Gastroesophageal sphincter (tissue), 3 donors: Measurements from ENCODE around the gene PRICKLE4.

Source experiments
- CTCF ChIP-seq, 4 experiments: fragments of 200-600 bp in 2 of 4; fragments of 450-650 bp in 2 of 4; sonication (generic) in 1 of 4; IDR thresholded peaks; one replicate each; pipeline ENCODE4 v1.5.1; 2017 to 2019; ENCODE audit warnings: antibody characterized with exemption in 4 of 4, mild to moderate bottlenecking in 2 of 4, moderate library complexity in 2 of 4
- EP300 ChIP-seq: sonication (generic); formaldehyde crosslinking; IDR thresholded peaks from one replicate; pipeline ENCODE4 v1.6.1; 2017; ENCODE audit warnings: antibody characterized with exemption, mild to moderate bottlenecking
- POLR2A ChIP-seq, 2 donors: fragments of 450-650 bp; IDR thresholded peaks; one replicate each; pipeline ENCODE4 v1.6.1; 2017; ENCODE audit warnings: antibody characterized with exemption in 2 of 2, mild to moderate bottlenecking in 2 of 2, moderate library complexity in 1 of 2
- POLR2AphosphoS5 ChIP-seq: sonication (generic); formaldehyde crosslinking; IDR thresholded peaks from one replicate; pipeline ENCODE4 v1.6.1; 2017; ENCODE audit warnings: antibody characterized with exemption

- no peak for TF ChIP-seq CTCF (IDR thresholded peaks at IDR 0.05)
- TF ChIP-seq POLR2AphosphoS5, result no peak
- TF ChIP-seq POLR2A (IDR thresholded peaks at IDR 0.05), result no peak
- TF ChIP-seq EP300, result no peak
Observed at GRCh38 chr6:41784581-41785171, 4.1 kb downstream of the PRICKLE4 start.
